Midbrain (tissue), 1 donor: ENCODE data around the gene WASF1.

Experiments used
- DNase-seq: peaks from one replicate; lab custom pipeline; 2025; lab: John Stamatoyannopoulos, UW

WASF1 gene

DNA sequence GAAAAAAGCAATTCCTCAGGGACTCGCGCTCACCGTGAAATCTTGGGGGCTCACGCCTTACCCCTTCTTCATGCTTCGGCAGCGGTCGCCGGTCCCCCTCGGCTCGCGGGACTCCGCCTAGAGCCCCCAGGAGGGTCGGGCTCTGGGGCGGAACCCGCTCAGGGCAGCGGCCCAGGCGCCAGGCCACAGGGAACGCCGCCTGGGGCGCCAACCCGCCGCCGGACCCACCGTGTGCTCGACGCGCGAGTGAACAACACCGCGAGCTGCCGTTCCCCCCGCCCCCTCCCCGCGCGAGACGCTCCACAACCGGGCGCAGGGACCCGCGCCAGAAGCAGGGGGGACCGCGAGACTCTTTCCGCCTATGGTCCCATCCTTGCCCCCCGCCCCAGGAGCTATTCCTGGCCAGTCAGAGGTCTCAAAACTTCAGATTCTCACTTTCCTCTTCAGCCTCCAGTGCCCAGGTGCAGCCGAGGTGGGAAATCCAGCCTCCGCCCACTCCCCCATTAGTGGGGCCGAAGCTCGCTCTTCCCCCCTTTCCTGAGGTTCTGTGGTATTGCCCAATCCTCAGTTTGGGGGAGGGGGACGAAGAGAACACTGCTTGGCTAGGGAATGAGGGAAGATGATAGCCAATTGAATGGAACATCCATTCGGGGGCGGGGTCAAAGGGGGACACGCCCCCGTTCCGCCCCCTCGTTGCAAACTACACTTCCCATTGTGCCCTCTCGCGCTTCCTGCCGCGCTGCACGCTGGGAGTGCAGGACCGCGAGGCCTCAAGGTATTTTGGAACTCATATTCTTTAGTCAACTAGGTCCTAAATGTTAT, at the start of gene WASF1:
WASF1 (minus strand) TSS at position 265 of the 822 bp plus-strand sequence. CDS start 52,069 bp downstream, outside the sequence.
- peak; percentile 98 for DNase-seq

DNA sequence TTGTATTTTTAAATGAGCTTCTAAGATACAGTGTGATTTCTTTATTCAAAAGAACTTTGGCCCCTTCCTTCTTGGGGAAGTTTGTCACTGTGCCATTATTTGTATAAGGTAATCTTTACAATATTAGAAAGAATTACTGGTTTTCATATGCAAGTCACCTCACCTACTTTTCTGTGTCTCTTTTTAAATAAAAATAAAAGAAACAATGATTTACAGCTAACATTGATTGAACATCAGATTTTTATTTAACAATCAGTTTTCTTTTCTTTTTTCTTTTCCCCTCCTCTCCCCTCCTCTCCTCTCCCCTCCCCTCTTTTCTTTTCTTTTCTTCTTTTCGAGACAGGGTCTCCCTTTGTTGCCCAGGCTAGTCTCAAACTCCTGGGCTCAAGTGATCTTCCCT, 46.8 kb upstream of the WASF1 start:
- DNase-seq: no peak

DNA sequence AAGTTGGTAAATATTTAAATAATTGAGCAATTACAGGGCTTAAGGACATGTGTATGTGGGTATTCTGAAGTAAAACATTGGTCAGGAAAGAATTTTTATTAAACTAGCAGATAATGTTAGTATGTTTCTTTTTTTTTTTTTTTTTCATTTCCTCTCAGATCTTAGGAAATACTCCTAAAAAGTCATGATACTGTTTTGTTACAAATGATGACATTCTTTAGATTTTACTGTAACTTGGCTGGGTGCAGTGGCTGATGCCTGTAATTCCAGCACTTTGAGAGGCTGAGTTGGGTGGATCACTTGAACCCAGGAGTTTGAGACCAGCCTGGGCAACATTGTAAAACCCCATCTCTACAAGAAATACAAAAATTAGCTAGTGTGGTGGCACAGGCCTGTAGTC, 42.3 kb upstream of the WASF1 start:
- DNase-seq: no peak

DNA sequence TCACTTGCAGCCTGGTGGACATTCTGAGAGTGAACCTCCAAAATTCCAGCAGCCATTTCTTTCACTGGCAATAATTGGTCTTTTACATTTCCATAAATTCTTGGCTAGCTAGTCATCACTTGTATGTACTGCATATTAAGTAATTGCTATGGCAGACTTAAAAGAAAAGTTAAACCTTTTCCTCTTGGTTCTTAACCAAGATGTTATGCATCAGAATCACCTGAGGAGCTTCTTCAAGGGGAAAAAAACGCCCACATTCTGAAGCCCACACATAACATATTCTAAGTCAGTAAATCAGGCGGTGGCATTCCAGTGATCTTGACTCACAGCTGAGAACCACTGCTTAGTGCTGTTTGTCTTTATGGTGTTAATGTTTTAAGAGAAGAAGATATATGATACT, 37.8 kb upstream of the WASF1 start:
- no peak for DNase-seq

DNA sequence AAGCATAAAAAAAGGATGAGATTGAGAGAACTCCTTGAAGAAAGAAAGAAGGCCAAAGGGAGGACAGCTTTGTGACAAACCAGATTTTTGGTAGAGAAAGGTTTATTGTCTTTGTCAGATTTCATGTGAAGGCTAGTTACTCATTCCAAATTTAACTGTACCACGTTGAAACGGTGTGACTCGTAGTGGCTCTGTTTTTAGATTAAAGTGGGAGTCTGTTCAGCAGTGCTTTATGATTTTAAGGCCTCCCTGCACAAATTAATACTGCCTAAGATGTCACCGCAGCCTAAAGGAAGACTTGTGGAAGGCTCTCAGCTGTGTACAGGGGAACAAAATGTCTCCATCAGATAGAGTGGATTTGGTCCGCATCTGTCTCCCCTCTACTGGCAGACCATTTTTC, 36.7 kb upstream of the WASF1 start:
- DNase-seq: no peak

DNA sequence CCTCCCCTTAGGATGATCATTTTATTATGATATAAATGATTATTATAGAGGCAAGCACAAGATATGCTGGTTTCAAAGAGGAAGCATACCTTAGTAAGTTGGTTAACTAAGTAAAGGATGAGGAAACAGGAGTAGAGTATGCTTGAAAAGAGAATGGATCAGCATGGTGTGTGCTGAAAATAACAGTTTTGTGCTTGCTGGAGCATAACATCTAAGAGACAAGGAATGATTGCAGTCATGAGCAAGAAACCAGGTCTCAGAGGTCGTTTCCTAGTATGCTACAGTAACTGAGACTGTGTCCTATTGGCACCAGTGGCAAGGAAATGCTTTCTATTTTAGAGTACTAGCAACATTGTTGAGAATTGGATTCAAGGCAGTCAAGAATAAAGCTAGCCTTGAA, 34.9 kb upstream of the WASF1 start:
- DNase-seq: no peak

DNA sequence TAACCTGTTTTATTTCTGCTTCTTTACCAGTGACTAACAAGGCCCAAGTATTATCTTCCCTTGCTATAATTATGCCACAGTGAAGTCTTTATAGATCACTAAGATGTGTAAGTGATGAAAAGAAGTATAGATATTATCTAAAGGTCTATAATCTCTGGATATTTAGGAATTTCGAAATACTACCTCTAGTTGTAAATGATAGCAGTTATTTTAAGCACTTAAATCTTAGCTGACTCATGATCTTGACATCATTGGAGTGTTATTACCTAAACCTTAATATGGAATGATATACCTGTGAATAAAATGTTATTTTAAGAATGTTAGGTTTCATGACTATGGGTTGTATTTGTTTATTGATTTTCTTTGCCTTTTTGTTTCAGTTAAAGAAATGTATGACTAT, 32.3 kb upstream of the WASF1 start:
- no peak for DNase-seq

DNA sequence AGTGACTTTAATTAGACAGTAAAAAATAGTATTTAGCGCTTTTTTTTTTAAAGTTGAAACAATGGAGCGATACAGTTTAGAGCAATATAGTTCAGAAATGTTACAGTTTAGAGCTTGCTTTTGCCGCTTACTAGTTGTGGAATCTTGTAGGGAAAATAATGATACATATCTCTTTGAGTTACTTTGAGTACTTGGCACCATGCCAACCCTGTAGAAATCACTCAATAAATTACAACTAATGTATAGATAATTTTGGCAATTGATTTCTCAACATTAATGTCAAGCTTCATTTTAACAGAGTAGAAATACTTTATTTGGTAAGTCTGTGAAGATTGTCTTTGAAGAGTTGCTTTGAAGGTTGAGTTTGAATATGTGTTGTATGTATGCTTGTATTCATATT, 28.2 kb upstream of the WASF1 start:
- no peak for DNase-seq

DNA sequence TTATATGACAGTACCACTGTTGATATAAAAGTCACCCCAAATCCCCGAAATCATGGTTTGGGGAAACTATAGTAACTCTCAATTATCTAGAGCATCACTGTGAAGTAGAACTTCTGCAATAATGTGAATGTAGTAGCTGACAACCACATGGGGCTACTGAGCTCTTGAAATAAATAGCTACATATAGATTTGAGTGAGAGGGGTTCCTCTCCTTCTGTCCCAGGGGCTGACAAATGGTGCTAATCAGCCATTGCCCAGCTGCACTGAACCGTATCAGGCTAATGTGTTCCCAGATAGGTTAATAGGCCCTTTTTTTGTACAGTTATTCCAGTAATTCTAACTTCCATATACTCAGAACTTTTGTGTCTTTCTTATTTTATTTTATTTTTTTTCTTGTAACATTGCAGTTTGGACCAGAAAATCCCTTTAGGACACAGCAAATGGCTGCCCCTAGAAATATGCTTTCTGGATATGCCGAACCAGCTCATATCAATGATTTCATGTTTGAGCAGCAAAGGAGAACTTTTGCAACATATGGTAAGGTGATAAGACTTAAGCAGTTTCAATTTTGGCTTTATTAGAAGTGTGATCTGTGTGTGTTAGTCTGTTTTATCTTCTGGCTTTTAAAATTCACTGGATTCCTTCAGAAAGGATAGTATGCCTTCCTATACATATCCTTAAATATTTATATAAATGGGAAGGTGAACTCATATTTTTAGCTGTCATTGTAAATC, 21.8 kb upstream of the WASF1 start:
- DNase-seq: no peak

DNA sequence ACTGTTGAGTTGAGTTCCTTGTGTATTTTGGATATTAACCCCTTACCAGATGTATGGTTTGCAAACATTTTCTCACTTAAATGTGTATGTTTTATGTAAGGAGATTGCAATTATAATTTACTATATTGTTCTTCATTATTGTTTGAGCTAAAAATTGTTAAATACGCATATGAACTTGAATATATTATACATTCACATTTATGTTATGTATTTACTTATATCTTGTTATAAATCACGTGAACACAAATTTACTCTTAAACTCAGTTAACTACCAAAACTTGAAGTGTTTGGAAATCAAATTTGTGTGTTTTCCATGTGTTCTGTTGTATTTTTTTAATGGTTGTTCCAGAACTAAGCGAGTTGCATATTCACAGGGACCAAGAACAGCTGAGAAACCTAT, 19.1 kb upstream of the WASF1 start:
- no peak for DNase-seq

DNA sequence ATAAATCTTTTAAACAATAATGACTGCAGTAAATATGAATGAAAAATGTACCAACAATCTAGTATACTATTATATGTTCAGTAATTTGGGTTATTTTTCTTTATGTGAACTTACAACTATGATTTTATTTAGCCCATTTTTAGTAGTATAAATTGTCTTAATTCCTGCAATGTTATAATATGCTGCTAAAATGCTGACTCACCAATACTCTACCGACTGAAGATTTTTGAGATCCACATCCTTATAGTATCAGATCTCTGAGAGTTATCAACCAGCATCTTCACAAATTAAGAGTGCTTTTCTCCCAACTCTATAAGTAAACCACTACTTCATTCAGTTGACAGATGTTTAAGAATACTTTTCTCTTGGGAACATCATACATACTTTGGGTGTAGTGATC, 17.4 kb upstream of the WASF1 start:
- no peak for DNase-seq

DNA sequence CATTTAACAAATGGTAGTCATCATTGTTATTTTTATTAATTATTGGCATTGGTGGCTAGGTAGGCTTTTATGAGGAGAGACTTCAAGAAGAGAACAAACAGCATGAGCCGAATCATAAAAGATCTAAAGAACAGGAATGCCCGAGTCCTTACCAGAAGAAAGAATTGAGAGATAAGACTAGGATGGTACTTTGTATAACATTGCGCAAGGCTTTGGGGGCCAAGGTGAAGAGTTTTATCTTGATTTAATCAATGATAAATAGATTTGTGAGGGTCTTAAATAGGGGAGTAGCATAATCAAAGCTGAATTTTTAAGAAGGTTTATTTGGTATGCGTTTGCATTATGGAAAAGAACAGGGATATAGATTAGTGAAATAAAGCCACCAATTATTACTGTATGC, 16.2 kb upstream of the WASF1 start:
- no peak for DNase-seq

DNA sequence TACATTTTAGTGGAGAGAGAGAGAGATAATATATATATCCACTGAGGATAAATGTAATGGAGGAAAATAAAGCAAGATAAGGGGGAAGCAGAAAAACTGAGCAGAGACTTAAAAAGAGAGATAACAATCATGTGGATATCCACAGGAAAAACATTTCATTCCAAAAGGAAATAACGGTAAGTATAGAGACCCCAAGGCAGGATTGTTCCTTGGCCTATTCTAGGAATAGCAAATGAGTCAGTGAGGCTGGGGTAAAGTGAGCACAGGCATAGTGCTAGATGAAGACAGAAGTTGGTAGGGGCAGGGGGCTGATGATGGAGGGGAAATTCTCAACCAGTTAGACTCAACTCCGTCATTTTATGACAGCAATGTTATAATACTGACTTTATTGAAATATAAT, 12.0 kb upstream of the WASF1 start:
- no peak for DNase-seq

DNA sequence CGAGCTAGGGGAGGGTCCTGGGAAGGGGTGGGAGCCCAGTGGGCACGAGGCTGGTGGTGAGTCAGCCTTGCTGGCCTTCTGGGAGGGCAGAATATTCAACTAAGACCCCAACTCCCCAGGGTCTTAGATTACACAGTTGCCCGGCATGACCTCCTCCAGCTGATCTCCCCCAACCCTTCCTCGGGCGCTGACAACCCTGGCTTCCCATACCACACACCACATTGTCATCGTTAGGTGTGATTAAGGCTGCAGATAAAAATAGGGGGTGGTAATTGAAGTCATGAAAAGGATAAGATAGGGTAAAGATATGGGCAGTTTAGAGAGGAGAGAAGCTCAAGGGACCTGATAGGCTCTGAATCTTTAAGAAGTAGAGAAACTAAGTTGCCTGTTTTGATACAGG, 11.3 kb upstream of the WASF1 start:
- no peak for DNase-seq

DNA sequence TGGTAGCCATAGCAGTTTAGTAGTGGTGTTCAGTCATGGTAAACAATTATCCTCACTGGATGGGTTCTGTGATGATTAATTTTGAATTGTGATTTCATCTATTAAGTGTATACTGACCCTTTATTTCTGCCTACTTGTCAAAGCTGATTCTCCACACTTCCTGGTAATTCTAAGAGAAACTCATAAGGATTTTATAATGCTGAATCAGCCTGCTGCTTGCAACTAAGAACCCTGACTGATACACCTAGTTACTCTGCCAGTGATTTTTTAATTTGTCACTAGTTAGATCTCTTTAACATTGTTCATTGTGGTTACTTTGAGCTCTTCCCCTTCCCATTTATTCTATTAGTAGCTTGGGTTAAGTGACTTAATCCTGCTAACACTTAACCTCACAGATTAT, 9.3 kb upstream of the WASF1 start:
- DNase-seq: no peak

DNA sequence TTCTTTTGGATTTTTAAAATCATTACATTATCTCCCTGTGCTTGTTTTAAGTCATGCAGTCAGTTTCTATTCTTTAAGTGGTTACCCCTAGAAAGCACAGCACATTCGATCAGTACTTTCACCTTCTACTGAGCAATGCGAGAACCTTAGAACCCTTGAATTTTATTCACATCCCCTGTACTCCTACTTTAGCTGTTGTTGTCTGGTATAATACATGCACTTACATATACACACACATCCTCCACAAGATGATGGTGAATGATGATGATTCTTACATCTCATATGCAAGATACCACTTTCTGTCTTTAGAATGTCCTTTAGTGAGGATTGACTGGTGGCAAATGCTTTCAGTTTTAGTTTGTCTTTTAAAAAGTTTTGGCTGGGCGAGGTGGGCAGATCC, 6.4 kb upstream of the WASF1 start:
- no peak for DNase-seq

DNA sequence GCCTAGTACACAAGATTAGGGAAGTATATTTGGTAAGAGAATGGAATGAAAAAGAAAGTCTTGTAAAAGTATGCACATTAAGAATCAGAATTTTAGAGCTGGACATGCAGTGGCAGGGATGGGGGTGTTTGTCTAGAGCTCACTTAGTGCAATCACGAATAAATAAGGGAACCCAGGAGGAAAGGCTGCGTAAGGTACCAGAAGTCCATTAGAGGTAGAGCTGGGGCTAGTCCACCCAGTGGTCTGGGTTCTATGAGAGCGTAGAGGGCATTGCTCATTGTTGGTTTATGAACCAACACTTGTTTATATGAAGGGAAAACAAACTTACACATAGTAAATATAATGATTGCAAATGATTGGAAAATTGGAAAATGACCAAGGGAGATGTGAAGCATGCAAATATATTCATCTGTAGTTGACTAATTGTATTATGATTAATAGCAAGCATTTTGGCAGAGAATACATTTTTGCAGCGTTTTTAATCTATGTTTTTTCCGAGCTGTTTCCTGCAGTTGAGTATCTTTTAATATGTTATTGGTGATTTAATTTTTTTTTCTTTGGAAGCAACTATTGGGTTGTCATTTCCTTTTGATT, 3.9 kb upstream of the WASF1 start:
- no peak for DNase-seq

DNA sequence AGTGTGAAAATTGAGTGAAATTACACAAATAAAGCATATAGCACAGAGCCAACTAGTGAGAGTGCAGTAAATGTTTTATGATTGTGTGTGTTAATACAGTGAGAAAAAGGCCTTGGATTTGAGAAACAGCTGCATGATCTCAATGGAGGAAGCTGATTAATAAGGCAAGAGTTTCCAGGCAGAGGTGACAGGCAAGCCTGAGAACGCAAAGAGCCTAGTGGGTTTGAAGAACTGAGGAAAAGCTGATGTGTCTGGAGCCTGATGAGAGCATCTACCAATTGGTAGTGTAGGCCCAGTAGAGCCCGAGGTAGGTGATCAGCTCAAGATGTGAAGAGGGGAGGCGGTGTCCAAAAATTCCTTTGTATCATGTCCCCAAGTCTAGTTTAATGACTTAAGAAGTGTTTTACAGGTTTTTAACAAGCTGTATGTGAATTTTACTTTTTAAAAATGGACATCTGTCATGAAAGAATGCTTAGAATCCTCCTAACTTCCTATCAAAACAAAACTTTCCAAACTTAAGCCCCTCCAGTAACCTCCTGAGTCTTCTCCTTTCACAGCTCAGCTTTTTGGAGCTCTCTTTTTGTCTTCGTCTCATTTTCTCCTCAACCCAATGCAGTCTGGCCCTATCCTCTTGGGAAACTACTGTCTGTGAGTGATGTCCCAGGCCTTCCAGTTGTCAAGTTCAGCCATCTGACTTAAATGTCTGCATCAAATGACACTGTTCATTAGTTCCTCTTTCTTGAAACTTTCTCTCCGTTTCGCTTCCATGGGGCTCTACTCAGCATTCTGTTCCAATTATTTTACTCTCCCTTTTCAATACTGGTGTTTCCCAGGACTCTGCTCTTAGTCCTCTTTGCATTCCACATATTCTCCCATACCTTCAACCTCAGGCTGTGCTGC, 1.9 kb upstream of the WASF1 start:
- no peak for DNase-seq

DNA sequence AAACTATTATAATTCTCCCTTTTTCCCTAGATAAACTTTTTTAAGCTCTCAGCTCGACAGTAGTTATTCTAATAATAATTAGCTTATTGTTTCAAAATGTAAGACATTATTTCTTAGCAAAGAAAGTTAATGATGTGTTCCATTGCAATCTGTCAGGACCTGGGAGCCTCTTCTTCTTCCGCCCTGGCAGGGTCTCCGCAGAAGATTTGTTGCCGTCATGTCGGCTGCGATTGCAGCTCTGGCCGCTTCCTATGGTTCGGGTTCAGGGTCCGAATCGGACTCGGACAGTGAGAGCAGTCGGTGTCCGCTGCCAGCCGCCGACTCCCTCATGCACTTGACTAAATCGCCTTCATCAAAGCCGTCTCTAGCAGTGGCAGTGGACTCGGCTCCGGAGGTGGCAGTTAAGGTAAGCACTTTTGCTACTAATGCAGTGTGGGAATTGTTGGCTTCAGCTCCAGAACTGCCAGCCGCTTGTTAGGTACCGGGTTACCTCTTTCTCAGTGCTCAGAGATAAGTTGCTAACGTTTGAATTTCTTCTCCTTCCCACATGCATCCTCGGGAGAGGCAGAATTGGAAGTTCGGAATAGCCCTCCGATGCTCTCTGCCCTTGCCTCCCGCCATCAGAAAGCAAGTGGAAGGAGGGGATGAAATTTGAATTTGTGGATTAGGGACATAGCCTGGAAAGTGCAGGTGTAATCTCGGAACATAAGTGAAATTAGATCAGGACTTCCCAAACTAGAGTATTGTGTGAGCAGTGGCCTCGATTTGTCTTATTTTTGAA, 948 bp upstream of the WASF1 start, which contains the start of gene CDC40:
CDC40 (plus strand) TSS at position 200 of the 781 bp plus-strand sequence; CDS start at position 218, 18 bp downstream.
- no peak for DNase-seq

DNA sequence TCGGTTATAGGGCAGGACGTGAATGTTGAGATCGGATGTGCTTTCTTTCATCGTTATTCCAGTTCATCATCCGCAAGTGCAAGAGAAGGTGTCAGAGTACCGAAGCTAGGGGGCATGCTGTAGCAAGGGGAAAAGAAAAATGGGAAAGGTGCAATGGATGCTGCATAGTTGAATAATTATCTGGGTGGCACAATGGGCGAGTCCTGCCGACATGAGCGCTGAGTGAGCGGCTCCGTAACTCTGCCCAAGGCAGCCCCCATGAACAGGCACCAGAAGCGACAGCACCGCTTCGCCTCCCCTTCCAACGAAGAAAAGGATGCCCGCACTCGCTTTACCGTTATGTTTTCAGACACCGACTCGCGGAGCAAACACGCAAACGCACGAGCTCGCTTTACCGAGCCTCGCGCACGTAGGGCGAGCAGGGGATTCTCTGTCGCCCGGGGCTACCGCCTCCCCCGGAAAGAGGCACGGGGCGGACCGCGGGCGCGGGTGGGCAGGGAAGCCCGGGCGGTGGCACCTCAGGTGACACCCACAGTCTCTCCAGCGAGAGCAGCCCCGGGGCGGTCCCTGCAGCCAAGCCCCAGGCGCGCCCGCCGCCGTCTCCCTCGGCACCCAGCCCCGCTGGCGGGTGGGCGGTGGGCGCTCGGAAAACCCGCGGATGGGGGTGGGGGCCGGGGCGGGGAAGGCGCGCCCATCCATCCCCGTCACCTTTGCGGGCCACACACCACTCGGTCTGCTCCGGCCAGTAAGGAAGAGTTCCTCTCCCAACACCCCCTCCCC, 654 bp downstream of the WASF1 start:
- DNase-seq: peak; percentile 70
